ENCODE measurements around the gene RAN. TPM values are rescaled to one million over a fixed set of nuclear protein-coding genes. Genes with fewer than 3 reads are reported as not detected.
A peak's percentile ranks its signal among the peaks of the same experiment; 100 is the strongest.
"Not testable (repeated sequence)": the region's sequence is repeated elsewhere in the genome, so short reads cannot be mapped to it uniquely, and the experiment has no call there.

The RAN gene
- total RNA-seq, 1 donor from 2014 or later: 227 TPM

- peaks cover under 1 to 6% (median 3%) of the 10 kb centered on the region in 3 donors for H3K36me3 ChIP-seq (ENCODE audit: control insufficient read depth in 3 of 3, insufficient read depth in 3 of 3, low read length in 3 of 3)
- no peaks in the 10 kb centered on the region for H3K27me3 ChIP-seq (ENCODE audit: control insufficient read depth in 3 of 3, insufficient read depth in 3 of 3, low read length in 3 of 3)
- no peaks in the 10 kb centered on the region for H3K9me3 ChIP-seq (ENCODE audit: control insufficient read depth in 3 of 3, low read length in 3 of 3)
- peaks cover 13 to 16% (median 16%) of the 10 kb centered on the region in 3 donors for H3K4me1 ChIP-seq (ENCODE audit: control insufficient read depth in 3 of 3, insufficient read depth in 3 of 3, low read length in 3 of 3)
- no peak overlapping the region for H3K4me3 ChIP-seq (ENCODE audit: low read length in 3 of 3)
- no peak overlapping the region for H3K27ac ChIP-seq (ENCODE audit: low read depth, low read length)
- H3K9ac ChIP-seq (ENCODE audit: low read depth in 1 of 3, low read length in 3 of 3): no peak overlapping the region
These were observed 3.5 kb upstream of the RAN start for GRCh38 chr12:130868412-130868811.

DNA sequence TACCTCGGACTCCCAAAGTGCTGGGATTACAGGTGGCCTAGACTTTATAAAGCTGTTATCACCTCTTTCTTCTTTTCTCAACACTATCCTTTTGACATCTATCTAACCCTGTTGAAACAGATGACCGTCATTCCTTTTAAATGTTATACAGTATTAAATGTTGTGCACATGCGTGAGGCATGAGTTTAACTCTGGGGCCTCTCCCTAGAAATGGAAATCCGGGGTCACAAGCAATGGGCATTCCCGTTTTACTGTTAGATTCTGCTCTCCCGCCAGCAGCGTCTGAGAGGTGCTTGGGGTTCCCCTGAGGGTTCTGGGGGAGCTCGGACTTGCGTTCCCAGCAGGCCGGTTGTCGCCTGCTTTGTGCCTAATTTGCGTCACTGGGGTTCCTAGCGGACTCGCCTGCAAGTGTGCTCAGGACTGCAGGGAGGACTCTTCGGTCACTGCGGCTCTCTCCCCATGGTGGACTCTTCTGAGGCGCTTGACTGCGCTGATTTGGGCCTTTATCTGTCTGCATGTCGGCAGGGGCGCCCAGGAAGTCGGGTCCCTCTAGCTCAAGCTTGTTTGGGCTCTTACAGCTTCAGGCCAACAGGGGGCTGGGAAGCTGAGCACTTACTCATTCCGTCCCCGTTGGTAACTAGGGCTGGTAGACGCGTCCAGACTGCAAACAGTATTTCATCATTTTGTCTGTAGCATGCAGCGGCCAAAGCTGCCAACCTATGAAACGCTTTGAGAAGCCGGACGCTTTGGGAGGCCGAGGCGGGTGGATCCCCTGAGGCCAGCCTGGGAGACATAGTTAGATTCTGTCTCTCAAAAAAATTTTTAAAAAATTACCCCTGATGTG lies 1.2 kb upstream of the RAN start:
- peak overlapping the region in 1 of 3 donors; percentile 76 for H3K9ac ChIP-seq (ENCODE audit: low read depth in 1 of 3, low read length in 3 of 3)
- peaks cover 16 to 18% (median 16%) of the 10 kb centered on the region in 3 donors for H3K4me1 ChIP-seq (ENCODE audit: control insufficient read depth in 3 of 3, insufficient read depth in 3 of 3, low read length in 3 of 3)
- no peaks in the 10 kb centered on the region for H3K9me3 ChIP-seq (ENCODE audit: control insufficient read depth in 3 of 3, low read length in 3 of 3)
- H3K4me3 ChIP-seq (ENCODE audit: low read length in 3 of 3): peak overlapping the region; percentile 14 to 82 (median 29)
- peaks cover 21 to 28% (median 25%) of the 10 kb centered on the region in 3 donors for H3K36me3 ChIP-seq (ENCODE audit: control insufficient read depth in 3 of 3, insufficient read depth in 3 of 3, low read length in 3 of 3)
- H3K27me3 ChIP-seq (ENCODE audit: control insufficient read depth in 3 of 3, insufficient read depth in 3 of 3, low read length in 3 of 3): no peaks in the 10 kb centered on the region
- peak overlapping the region; percentile 80 for H3K27ac ChIP-seq (ENCODE audit: low read depth, low read length)

DNA sequence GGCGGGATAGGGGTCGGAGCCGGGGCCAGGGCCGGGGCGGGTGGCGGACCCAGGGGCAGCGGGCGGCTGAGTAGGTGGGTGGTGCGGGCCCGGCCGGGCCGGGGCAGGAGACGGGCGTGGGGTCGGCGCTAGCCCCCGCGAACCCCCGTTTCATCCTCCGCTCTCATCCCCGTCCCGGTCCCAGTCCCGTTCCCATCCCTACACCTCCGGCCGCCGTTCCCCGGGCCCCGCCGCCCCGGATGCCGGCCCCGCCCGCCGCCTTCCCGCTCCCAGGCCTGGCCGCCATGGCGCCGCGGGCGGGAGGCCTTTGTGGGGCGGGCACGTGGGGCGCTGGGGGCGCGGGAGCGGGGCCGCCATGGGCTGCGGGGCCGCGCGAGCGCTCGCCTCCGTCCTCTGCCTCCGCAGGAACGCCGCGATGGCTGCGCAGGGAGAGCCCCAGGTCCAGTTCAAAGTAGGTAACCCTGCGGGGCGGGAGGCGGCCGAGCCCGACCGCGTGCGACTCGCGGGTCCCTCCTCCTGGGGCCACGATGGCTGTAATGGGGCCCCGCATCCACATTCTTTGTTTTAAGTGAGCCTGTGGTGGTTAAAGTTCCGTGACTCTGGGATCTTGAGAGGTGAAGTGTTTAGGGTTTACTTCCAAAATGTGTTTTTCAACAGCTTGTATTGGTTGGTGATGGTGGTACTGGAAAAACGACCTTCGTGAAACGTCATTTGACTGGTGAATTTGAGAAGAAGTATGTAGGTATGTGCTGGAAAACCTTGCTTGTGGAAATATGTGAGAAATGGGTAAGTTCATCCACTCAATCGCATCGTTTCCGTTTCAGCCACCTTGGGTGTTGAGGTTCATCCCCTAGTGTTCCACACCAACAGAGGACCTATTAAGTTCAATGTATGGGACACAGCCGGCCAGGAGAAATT lies 572 bp downstream of the RAN start:
- H3K4me3 ChIP-seq (ENCODE audit: low read length in 3 of 3): peak overlapping the region; percentile 70 to 83 (median 78)
- peaks cover 16 to 18% (median 16%) of the 10 kb centered on the region in 3 donors for H3K4me1 ChIP-seq (ENCODE audit: control insufficient read depth in 3 of 3, insufficient read depth in 3 of 3, low read length in 3 of 3)
- H3K9ac ChIP-seq (ENCODE audit: low read depth in 1 of 3, low read length in 3 of 3): peak overlapping the region; percentile 68 to 79 (median 77)
- peak overlapping the region; percentile 51 for H3K27ac ChIP-seq (ENCODE audit: low read depth, low read length)
- peaks cover 29 to 45% (median 36%) of the 10 kb centered on the region in 3 donors for H3K36me3 ChIP-seq (ENCODE audit: control insufficient read depth in 3 of 3, insufficient read depth in 3 of 3, low read length in 3 of 3)
- no peaks in the 10 kb centered on the region for H3K9me3 ChIP-seq (ENCODE audit: control insufficient read depth in 3 of 3, low read length in 3 of 3)
- no peaks in the 10 kb centered on the region for H3K27me3 ChIP-seq (ENCODE audit: control insufficient read depth in 3 of 3, insufficient read depth in 3 of 3, low read length in 3 of 3)

GRCh38 chr12:130873106-130873795 lies 1.4 kb downstream of the RAN start:
- Histone ChIP-seq H3K27me3 (ENCODE audit: control insufficient read depth in 3 of 3, insufficient read depth in 3 of 3, low read length in 3 of 3) (no peaks in the 10 kb centered on the region), H3K9me3 (ENCODE audit: control insufficient read depth in 3 of 3, low read length in 3 of 3) (no peaks in the 10 kb centered on the region), H3K9ac (ENCODE audit: low read depth in 1 of 3, low read length in 3 of 3) (peak overlapping the region; percentile 68 to 79 (median 77)), H3K27ac (ENCODE audit: low read depth, low read length) (no peak overlapping the region), H3K4me1 (ENCODE audit: control insufficient read depth in 3 of 3, insufficient read depth in 3 of 3, low read length in 3 of 3) (peaks cover 16 to 18% (median 16%) of the 10 kb centered on the region in 3 donors), H3K36me3 (ENCODE audit: control insufficient read depth in 3 of 3, insufficient read depth in 3 of 3, low read length in 3 of 3) (peaks cover 29 to 45% (median 36%) of the 10 kb centered on the region in 3 donors), H3K4me3 (ENCODE audit: low read length in 3 of 3) (peak overlapping the region; percentile 70 to 83 (median 78))

- Histone ChIP-seq H3K4me3 (ENCODE audit: low read length in 3 of 3) (no peak overlapping the region), H3K27ac (ENCODE audit: low read depth, low read length) (no peak overlapping the region), H3K27me3 (ENCODE audit: control insufficient read depth in 3 of 3, insufficient read depth in 3 of 3, low read length in 3 of 3) (no peaks in the 10 kb centered on the region), H3K9me3 (ENCODE audit: control insufficient read depth in 3 of 3, low read length in 3 of 3) (no peaks in the 10 kb centered on the region), H3K9ac (ENCODE audit: low read depth in 1 of 3, low read length in 3 of 3) (no peak overlapping the region), H3K36me3 (ENCODE audit: control insufficient read depth in 3 of 3, insufficient read depth in 3 of 3, low read length in 3 of 3) (peaks cover 29 to 45% (median 36%) of the 10 kb centered on the region in 3 donors), H3K4me1 (ENCODE audit: control insufficient read depth in 3 of 3, insufficient read depth in 3 of 3, low read length in 3 of 3) (peaks cover 16 to 18% (median 16%) of the 10 kb centered on the region in 3 donors)
These were observed 2.0 kb downstream of the RAN start for GRCh38 chr12:130873825-130874224.

GRCh38 chr12:130874696-130875095 lies 2.8 kb downstream of the RAN start:
- peaks cover 16 to 18% (median 16%) of the 10 kb centered on the region in 3 donors for H3K4me1 ChIP-seq (ENCODE audit: control insufficient read depth in 3 of 3, insufficient read depth in 3 of 3, low read length in 3 of 3)
- H3K9ac ChIP-seq (ENCODE audit: low read depth in 1 of 3, low read length in 3 of 3): no peak overlapping the region
- H3K36me3 ChIP-seq (ENCODE audit: control insufficient read depth in 3 of 3, insufficient read depth in 3 of 3, low read length in 3 of 3): peaks cover 29 to 45% (median 36%) of the 10 kb centered on the region in 3 donors
- no peak overlapping the region for H3K4me3 ChIP-seq (ENCODE audit: low read length in 3 of 3)
- no peak overlapping the region for H3K27ac ChIP-seq (ENCODE audit: low read depth, low read length)
- H3K9me3 ChIP-seq (ENCODE audit: control insufficient read depth in 3 of 3, low read length in 3 of 3): no peaks in the 10 kb centered on the region
- H3K27me3 ChIP-seq (ENCODE audit: control insufficient read depth in 3 of 3, insufficient read depth in 3 of 3, low read length in 3 of 3): no peaks in the 10 kb centered on the region

DNA sequence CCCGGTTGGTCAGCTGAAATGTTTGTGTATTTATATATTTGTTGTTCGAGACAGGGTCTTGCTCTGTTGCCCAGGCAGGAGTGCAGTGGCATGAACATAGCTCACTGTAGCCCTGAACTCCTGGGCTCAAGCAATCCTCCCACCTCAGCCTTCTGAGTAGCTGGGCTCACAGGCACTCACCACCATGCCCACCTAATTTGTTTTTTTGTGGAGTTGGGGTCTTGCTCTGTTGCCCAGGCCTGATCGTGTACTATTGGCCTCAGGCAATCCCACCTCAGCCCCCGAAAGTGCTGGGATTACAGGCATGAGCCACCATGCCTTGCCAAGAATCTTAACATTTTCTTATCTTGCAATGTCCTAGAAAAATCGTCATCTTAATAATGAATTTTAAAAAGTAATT lies 3.3 kb downstream of the RAN start:
- no peaks in the 10 kb centered on the region for H3K27me3 ChIP-seq (ENCODE audit: control insufficient read depth in 3 of 3, insufficient read depth in 3 of 3, low read length in 3 of 3)
- no peak overlapping the region for H3K4me3 ChIP-seq (ENCODE audit: low read length in 3 of 3)
- H3K9me3 ChIP-seq (ENCODE audit: control insufficient read depth in 3 of 3, low read length in 3 of 3): no peaks in the 10 kb centered on the region
- no peak overlapping the region for H3K27ac ChIP-seq (ENCODE audit: low read depth, low read length)
- H3K4me1 ChIP-seq (ENCODE audit: control insufficient read depth in 3 of 3, insufficient read depth in 3 of 3, low read length in 3 of 3): peaks cover 16 to 18% (median 16%) of the 10 kb centered on the region in 3 donors
- peaks cover 29 to 45% (median 36%) of the 10 kb centered on the region in 3 donors for H3K36me3 ChIP-seq (ENCODE audit: control insufficient read depth in 3 of 3, insufficient read depth in 3 of 3, low read length in 3 of 3)
- no peak overlapping the region for H3K9ac ChIP-seq (ENCODE audit: low read depth in 1 of 3, low read length in 3 of 3)

GRCh38 chr12:130875708-130876107 lies 3.8 kb downstream of the RAN start:
- not testable (repeated sequence) for H3K9me3 ChIP-seq (ENCODE audit: control insufficient read depth in 3 of 3, low read length in 3 of 3); H3K9ac ChIP-seq (ENCODE audit: low read depth in 1 of 3, low read length in 3 of 3); H3K27me3 ChIP-seq (ENCODE audit: control insufficient read depth in 3 of 3, insufficient read depth in 3 of 3, low read length in 3 of 3); H3K27ac ChIP-seq (ENCODE audit: low read depth, low read length); H3K4me3 ChIP-seq (ENCODE audit: low read length in 3 of 3)
- peaks cover 29 to 45% (median 36%) of the 10 kb centered on the region in 3 donors for H3K36me3 ChIP-seq (ENCODE audit: control insufficient read depth in 3 of 3, insufficient read depth in 3 of 3, low read length in 3 of 3)
- peaks cover 15 to 18% (median 16%) of the 10 kb centered on the region in 3 donors for H3K4me1 ChIP-seq (ENCODE audit: control insufficient read depth in 3 of 3, insufficient read depth in 3 of 3, low read length in 3 of 3)

- Histone ChIP-seq H3K9me3 (ENCODE audit: control insufficient read depth in 3 of 3, low read length in 3 of 3) (no peaks in the 10 kb centered on the region), H3K27ac (ENCODE audit: low read depth, low read length) (no peak overlapping the region), H3K9ac (ENCODE audit: low read depth in 1 of 3, low read length in 3 of 3) (no peak overlapping the region), H3K36me3 (ENCODE audit: control insufficient read depth in 3 of 3, insufficient read depth in 3 of 3, low read length in 3 of 3) (peaks cover 29 to 45% (median 36%) of the 10 kb centered on the region in 3 donors), H3K4me3 (ENCODE audit: low read length in 3 of 3) (no peak overlapping the region), H3K4me1 (ENCODE audit: control insufficient read depth in 3 of 3, insufficient read depth in 3 of 3, low read length in 3 of 3) (peaks cover 11 to 14% (median 13%) of the 10 kb centered on the region in 3 donors), H3K27me3 (ENCODE audit: control insufficient read depth in 3 of 3, insufficient read depth in 3 of 3, low read length in 3 of 3) (no peaks in the 10 kb centered on the region)
These were observed 4.4 kb downstream of the RAN start for GRCh38 chr12:130876297-130876696.

Measured in skeletal muscle tissue (tissue), 4 donors.